GM19397 (cell line): ENCODE data around the gene FAXC.
"Not testable (repeated sequence)": the region's sequence is repeated elsewhere in the genome, so short reads cannot be mapped to it uniquely, and the experiment has no call there.

Experiments
- ATAC-seq: cut with Tn5 transposase; IDR thresholded peaks from one replicate; pipeline ENCODE4 v1.9.1; 2021; ENCODE audit warnings: mild to moderate bottlenecking, moderate library complexity; ENCODE audit not compliant: unreplicated experiment

Gene FAXC

GRCh38 chr6:99344289-99344688, 5.2 kb downstream of the FAXC start:
- no peak for ATAC-seq

- peak; percentile 66 for ATAC-seq
These were observed 7.5 kb downstream of the FAXC start for GRCh38 chr6:99341862-99342455.

- ATAC-seq = no peak
These were observed 11.3 kb downstream of the FAXC start for GRCh38 chr6:99338188-99338587.

- not testable (repeated sequence) for ATAC-seq
These were observed 14.2 kb downstream of the FAXC start for GRCh38 chr6:99335298-99335697.

GRCh38 chr6:99334526-99335127, 14.8 kb downstream of the FAXC start:
- ATAC-seq = peak; percentile 30

- peak; percentile 88 for ATAC-seq
These were observed 16.4 kb downstream of the FAXC start for GRCh38 chr6:99333068-99333467.

- ATAC-seq = no peak
These were observed 17.9 kb downstream of the FAXC start for GRCh38 chr6:99331531-99331930.

GRCh38 chr6:99330159-99330558, 19.3 kb downstream of the FAXC start:
- ATAC-seq = peak; percentile 66

GRCh38 chr6:99324996-99325395, 24.5 kb downstream of the FAXC start:
- no peak for ATAC-seq

- no peak for ATAC-seq
These were observed 30.9 kb downstream of the FAXC start for GRCh38 chr6:99318566-99318965.

GRCh38 chr6:99312354-99312753, 37.1 kb downstream of the FAXC start:
- no peak for ATAC-seq

GRCh38 chr6:99310553-99310952, 38.9 kb downstream of the FAXC start:
- ATAC-seq = no peak

- ATAC-seq = no peak
These were observed 39.9 kb downstream of the FAXC start for GRCh38 chr6:99309557-99309956.

- ATAC-seq = no peak
These were observed 40.7 kb downstream of the FAXC start for GRCh38 chr6:99308788-99309187.

GRCh38 chr6:99307295-99307907, 42.1 kb downstream of the FAXC start:
- no peak for ATAC-seq

GRCh38 chr6:99306341-99306740, 43.1 kb downstream of the FAXC start:
- no peak for ATAC-seq

- no peak for ATAC-seq
These were observed 44.4 kb downstream of the FAXC start for GRCh38 chr6:99305021-99305554.

- no peak for ATAC-seq
These were observed 52.1 kb downstream of the FAXC start for GRCh38 chr6:99297415-99297814.

- no peak for ATAC-seq
These were observed 52.5 kb downstream of the FAXC start for GRCh38 chr6:99297006-99297405.

GRCh38 chr6:99296261-99296660, 53.2 kb downstream of the FAXC start:
- no peak for ATAC-seq

GRCh38 chr6:99295276-99295675, 54.2 kb downstream of the FAXC start:
- no peak for ATAC-seq

- ATAC-seq = no peak
These were observed 54.7 kb downstream of the FAXC start for GRCh38 chr6:99294786-99295185.
